Stimulated activated memory B cell treated with anti-CD40 and anti-IgM and Interleukin-4, amounts not matched to agents 10 μg/mL and 1 μg/mL and 100 μg/mL, for 72 hours (primary cell): ENCODE measurements around the gene CCDC85A.

ENCODE experiments used
- ATAC-seq: fragments of 150-1000 bp; cut with Tn5 transposase; 2 replicates; pipeline ENCODE4 v1.10.0; 2021
- H3K27ac Mint-ChIP-seq: one replicate; pipeline ENCODE4 v1.8.0; 2022; ENCODE audit warnings: mild to moderate bottlenecking, mixed read lengths
- H3K27me3 Mint-ChIP-seq: one replicate; pipeline ENCODE4 v1.8.0; 2022; ENCODE audit warnings: mixed read lengths
- H3K36me3 Mint-ChIP-seq: one replicate; pipeline ENCODE4 v1.8.0; 2022; ENCODE audit warnings: mixed read lengths
- H3K4me1 Mint-ChIP-seq: one replicate; pipeline ENCODE4 v1.8.0; 2022; ENCODE audit warnings: mixed read lengths
- H3K4me3 Mint-ChIP-seq: one replicate; pipeline ENCODE4 v1.8.0; 2022; ENCODE audit warnings: mild to moderate bottlenecking, moderate library complexity, mixed read lengths
- H3K9me3 Mint-ChIP-seq: one replicate; pipeline ENCODE4 v1.8.0; 2022; ENCODE audit warnings: mixed read lengths

The CCDC85A gene

DNA sequence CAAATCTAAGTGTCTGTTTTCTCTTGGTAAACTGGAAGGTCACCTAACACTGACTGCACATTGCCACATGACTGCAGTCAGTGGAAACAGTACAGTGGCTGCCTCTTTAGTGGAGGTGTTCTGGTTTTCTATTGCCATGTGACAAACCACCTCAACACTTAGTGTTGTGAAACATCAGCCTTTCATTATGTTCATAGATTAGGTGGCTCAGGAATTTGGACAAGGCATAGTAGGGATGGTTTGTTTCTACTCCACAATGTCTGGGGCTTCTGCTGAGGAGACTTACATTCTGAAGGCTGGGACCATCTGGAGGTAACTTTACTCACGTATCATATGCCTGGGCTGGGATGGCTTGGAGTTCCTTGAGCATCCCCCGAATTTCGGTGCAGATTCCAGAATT is 26.5 kb downstream of the CCDC85A start:
- ATAC-seq: no peak
- H3K4me3 Mint-ChIP-seq: no peak overlapping the region
- no peak overlapping the region for H3K27ac Mint-ChIP-seq
- no peaks in the 10 kb centered on the region for H3K27me3 Mint-ChIP-seq
- no peaks in the 10 kb centered on the region for H3K36me3 Mint-ChIP-seq
- no peaks in the 10 kb centered on the region for H3K4me1 Mint-ChIP-seq
- peaks cover 3% of the 10 kb centered on the region for H3K9me3 Mint-ChIP-seq

DNA sequence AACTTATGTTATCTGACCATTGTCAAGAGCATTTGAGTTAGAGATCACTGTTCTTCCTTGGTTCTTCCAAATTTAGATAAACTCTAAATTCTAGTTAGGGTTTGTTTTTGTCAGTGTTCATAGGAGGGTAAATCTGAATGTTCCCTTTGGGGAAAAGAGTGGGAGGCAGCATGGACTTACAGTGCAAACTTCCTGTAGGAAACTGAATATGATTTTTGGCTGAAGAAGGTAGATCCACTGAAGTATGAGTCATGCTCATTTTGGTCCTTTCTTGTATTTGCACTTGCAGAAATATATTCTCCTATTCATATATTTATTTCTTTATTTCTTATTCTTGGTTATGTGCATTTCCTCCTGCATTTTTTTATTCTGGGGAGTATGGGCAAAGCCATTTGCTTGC is 27.3 kb downstream of the CCDC85A start:
- Mint-ChIP-seq H3K4me1 (no peaks in the 10 kb centered on the region), H3K9me3 (no peaks in the 10 kb centered on the region), H3K27ac (no peak overlapping the region), H3K27me3 (no peaks in the 10 kb centered on the region), H3K36me3 (no peaks in the 10 kb centered on the region), H3K4me3 (no peak overlapping the region)
- no peak for ATAC-seq

GRCh38 chr2:56215911-56216310 is 32.1 kb downstream of the CCDC85A start:
- no peak overlapping the region for H3K27ac Mint-ChIP-seq
- ATAC-seq: no peak
- no peaks in the 10 kb centered on the region for H3K27me3 Mint-ChIP-seq
- no peak overlapping the region for H3K4me3 Mint-ChIP-seq
- no peaks in the 10 kb centered on the region for H3K9me3 Mint-ChIP-seq
- H3K4me1 Mint-ChIP-seq: no peaks in the 10 kb centered on the region
- no peaks in the 10 kb centered on the region for H3K36me3 Mint-ChIP-seq

DNA sequence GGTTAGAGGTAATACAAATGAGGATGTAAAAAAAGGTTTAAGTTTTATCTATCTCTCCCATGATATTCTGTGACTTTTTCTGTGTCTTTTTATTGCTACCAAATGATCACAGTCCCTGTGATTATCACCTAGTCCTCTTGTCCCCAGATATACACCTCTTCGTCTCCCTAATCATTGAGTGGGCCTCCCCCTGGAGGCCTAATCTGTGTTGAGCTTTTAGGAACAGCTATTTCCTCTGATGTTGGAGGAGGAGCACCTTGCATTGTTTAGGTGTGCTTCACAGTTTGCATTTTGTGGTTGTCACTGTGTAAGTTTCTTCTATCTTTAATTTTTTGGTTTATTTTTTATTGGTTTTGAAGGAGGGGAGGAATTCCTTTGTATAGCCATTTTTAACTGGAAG is 33.3 kb downstream of the CCDC85A start:
- no peak for ATAC-seq
- Mint-ChIP-seq H3K9me3 (no peaks in the 10 kb centered on the region), H3K4me3 (no peak overlapping the region), H3K27ac (no peak overlapping the region), H3K36me3 (no peaks in the 10 kb centered on the region), H3K4me1 (no peaks in the 10 kb centered on the region), H3K27me3 (no peaks in the 10 kb centered on the region)

DNA sequence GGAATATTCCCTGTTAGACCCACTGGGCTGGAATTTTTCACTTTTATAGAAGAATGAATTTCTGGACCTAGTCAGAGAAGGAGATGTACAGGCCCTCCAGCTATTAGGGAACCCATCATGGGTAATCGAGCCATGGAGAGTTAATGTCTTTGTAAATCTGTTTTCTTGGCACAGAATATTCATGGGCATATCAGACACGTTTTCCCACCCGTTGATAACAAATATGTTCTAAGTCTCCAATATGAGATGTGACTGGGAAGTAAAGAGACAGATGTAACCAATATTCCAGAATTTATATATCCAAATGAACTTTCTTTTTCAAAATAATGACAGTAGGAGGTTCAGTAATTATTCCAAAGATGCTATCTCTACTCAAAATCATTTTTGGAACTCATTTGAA is 38.7 kb downstream of the CCDC85A start:
- no peaks in the 10 kb centered on the region for H3K27me3 Mint-ChIP-seq
- no peaks in the 10 kb centered on the region for H3K9me3 Mint-ChIP-seq
- no peak overlapping the region for H3K27ac Mint-ChIP-seq
- H3K36me3 Mint-ChIP-seq: no peaks in the 10 kb centered on the region
- H3K4me1 Mint-ChIP-seq: no peaks in the 10 kb centered on the region
- no peak for ATAC-seq
- no peak overlapping the region for H3K4me3 Mint-ChIP-seq

GRCh38 chr2:56224316-56224715 is 40.5 kb downstream of the CCDC85A start:
- Mint-ChIP-seq H3K9me3 (no peaks in the 10 kb centered on the region), H3K27me3 (no peaks in the 10 kb centered on the region), H3K4me3 (no peak overlapping the region), H3K4me1 (no peaks in the 10 kb centered on the region), H3K27ac (no peak overlapping the region), H3K36me3 (no peaks in the 10 kb centered on the region)
- ATAC-seq: no peak

DNA sequence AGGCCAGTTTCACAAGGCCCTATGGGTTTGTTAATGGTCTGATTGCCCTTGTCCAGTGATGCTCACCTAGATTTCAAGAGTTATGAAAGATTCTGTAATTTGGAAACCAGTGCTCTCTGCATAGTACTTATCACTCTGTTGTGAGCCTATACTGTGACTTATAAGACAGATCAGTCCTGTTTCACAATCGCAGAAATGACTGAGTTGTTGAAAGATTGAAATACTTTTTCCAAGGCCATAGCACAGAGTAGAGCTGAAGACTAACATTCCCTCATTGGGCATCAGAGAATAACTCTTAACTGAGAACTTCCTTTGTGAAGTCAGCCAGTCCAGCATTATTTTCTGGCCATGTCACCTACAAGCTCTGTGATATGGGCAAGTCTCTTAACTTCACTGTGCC is 44.0 kb downstream of the CCDC85A start:
- Mint-ChIP-seq H3K27me3 (no peaks in the 10 kb centered on the region), H3K4me1 (no peaks in the 10 kb centered on the region), H3K9me3 (no peaks in the 10 kb centered on the region), H3K27ac (no peak overlapping the region), H3K36me3 (no peaks in the 10 kb centered on the region), H3K4me3 (no peak overlapping the region)
- no peak for ATAC-seq

GRCh38 chr2:56229397-56230060 is 45.7 kb downstream of the CCDC85A start:
- Mint-ChIP-seq H3K4me1 (no peaks in the 10 kb centered on the region), H3K27me3 (no peaks in the 10 kb centered on the region), H3K36me3 (no peaks in the 10 kb centered on the region), H3K27ac (no peak overlapping the region), H3K4me3 (no peak overlapping the region), H3K9me3 (no peaks in the 10 kb centered on the region)
- no peak for ATAC-seq

GRCh38 chr2:56230156-56230555 is 46.4 kb downstream of the CCDC85A start:
- no peak for ATAC-seq
- Mint-ChIP-seq H3K27ac (no peak overlapping the region), H3K27me3 (no peaks in the 10 kb centered on the region), H3K36me3 (no peaks in the 10 kb centered on the region), H3K9me3 (no peaks in the 10 kb centered on the region), H3K4me3 (no peak overlapping the region), H3K4me1 (no peaks in the 10 kb centered on the region)

- Mint-ChIP-seq H3K9me3 (no peaks in the 10 kb centered on the region), H3K4me3 (no peak overlapping the region), H3K27me3 (no peaks in the 10 kb centered on the region), H3K36me3 (no peaks in the 10 kb centered on the region), H3K27ac (no peak overlapping the region), H3K4me1 (no peaks in the 10 kb centered on the region)
- no peak for ATAC-seq
Measured at GRCh38 chr2:56231361-56231760, 47.6 kb downstream of the CCDC85A start.

GRCh38 chr2:56232912-56233311 is 49.1 kb downstream of the CCDC85A start:
- Mint-ChIP-seq H3K9me3 (no peaks in the 10 kb centered on the region), H3K27me3 (no peaks in the 10 kb centered on the region), H3K36me3 (no peaks in the 10 kb centered on the region), H3K4me1 (no peaks in the 10 kb centered on the region), H3K27ac (no peak overlapping the region), H3K4me3 (no peak overlapping the region)
- ATAC-seq: no peak

DNA sequence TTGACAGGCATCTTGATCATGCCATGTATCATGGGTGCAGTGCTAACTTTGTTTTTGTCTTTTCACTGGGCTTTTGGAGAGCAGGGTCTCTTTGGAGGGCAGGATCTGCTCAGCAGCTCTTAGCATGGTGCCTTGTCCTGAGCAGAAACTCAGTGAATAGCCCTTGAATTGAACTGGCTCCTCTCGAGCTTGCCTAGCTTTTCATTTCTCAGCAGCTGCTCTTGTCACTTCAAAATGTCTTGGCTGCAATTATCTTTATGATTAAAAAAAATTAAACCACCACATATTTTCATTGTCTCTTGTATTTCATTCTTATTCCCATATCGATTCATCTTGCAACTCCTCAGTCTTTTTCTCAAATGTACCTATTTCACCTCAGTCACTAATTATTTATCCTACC is 50.5 kb downstream of the CCDC85A start:
- Mint-ChIP-seq H3K4me1 (no peaks in the 10 kb centered on the region), H3K9me3 (no peaks in the 10 kb centered on the region), H3K27me3 (no peaks in the 10 kb centered on the region), H3K4me3 (no peak overlapping the region), H3K36me3 (no peaks in the 10 kb centered on the region), H3K27ac (no peak overlapping the region)
- ATAC-seq: no peak

- Mint-ChIP-seq H3K4me3 (no peak overlapping the region), H3K27me3 (no peaks in the 10 kb centered on the region), H3K9me3 (peaks cover 13% of the 10 kb centered on the region), H3K27ac (no peak overlapping the region), H3K36me3 (no peaks in the 10 kb centered on the region), H3K4me1 (no peaks in the 10 kb centered on the region)
- ATAC-seq: no peak
Measured at GRCh38 chr2:56239030-56239429, 55.2 kb downstream of the CCDC85A start.

DNA sequence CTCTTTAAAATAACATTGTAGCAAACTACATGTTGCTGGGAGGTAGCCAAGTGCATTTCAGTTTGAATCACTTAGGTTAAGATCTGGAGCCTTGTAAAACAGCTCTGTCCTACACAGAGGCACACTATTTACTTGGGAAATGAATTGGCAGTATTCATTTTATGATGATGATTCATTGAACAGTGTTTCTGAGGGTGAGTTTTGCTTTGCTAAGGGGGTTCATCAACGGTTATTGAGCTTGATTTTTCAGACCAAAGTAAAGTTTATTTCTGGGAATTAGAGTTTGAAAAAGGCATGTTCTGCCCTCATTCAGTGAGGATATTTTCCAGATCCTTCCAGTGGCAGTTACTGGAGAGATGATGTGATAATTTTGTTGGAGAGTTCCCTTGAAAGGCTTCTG is 55.6 kb downstream of the CCDC85A start:
- Mint-ChIP-seq H3K27me3 (no peaks in the 10 kb centered on the region), H3K4me1 (no peaks in the 10 kb centered on the region), H3K36me3 (no peaks in the 10 kb centered on the region), H3K27ac (no peak overlapping the region), H3K4me3 (no peak overlapping the region), H3K9me3 (peaks cover 13% of the 10 kb centered on the region)
- no peak for ATAC-seq

DNA sequence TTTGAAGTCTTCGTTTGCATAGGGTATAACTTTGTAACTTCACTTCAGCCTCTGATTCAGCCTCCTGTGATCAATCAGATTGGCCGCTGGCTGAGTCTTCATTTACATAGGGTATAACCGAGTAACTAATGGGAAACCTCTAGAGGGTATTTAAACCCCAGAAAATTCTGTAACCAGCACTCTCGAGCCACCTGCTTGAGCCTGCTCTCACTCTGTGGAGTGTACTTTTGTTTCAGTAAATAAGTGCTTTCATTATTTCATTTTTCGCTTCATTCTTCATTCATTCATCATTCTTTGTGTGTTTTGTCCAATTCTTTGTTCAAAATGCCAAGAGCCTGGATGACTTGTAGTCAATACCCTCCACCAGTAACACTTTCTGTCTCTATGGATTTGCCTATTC is 56.4 kb downstream of the CCDC85A start:
- no peak for ATAC-seq
- Mint-ChIP-seq H3K4me3 (no peak overlapping the region), H3K27me3 (no peaks in the 10 kb centered on the region), H3K4me1 (no peaks in the 10 kb centered on the region), H3K36me3 (no peaks in the 10 kb centered on the region), H3K27ac (no peak overlapping the region), H3K9me3 (peaks cover 13% of the 10 kb centered on the region)

GRCh38 chr2:56244506-56244905 is 60.7 kb downstream of the CCDC85A start:
- Mint-ChIP-seq H3K4me1 (no peaks in the 10 kb centered on the region), H3K4me3 (no peak overlapping the region), H3K27me3 (no peaks in the 10 kb centered on the region), H3K27ac (no peak overlapping the region), H3K9me3 (peaks cover 13% of the 10 kb centered on the region), H3K36me3 (no peaks in the 10 kb centered on the region)
- ATAC-seq: no peak
